ENCODE measurements around the gene RNF8. TPM values are rescaled to one million over a fixed set of nuclear protein-coding genes. Genes with fewer than 3 reads are reported as not detected.

Gene RNF8
- total RNA-seq, 1 donor from 2014 or later = 34.2 TPM

GRCh38 chr6:37347177-37347576 is 6.6 kb upstream of the RNF8 start:
- DNase-seq (ENCODE audit: low spot score, unreplicated experiment) = no peak
- Mint-ChIP-seq H3K9me3 (ENCODE audit: low read depth) (peaks cover 3% of the 10 kb centered on the region), H3K4me3 (ENCODE audit: low read depth) (no peak overlapping the region), H3K4me1 (ENCODE audit: low read depth) (no peaks in the 10 kb centered on the region), H3K36me3 (ENCODE audit: insufficient read depth) (no peaks in the 10 kb centered on the region), H3K27ac (no peak overlapping the region), H3K27me3 (peaks cover 8% of the 10 kb centered on the region)
- no peak for TF ChIP-seq CTCF (IDR thresholded peaks at IDR 0.05; ENCODE audit: unreplicated experiment)

- H3K36me3 Mint-ChIP-seq (ENCODE audit: insufficient read depth) = no peaks in the 10 kb centered on the region
- no peak for DNase-seq (ENCODE audit: low spot score, unreplicated experiment)
- no peaks in the 10 kb centered on the region for H3K4me1 Mint-ChIP-seq (ENCODE audit: low read depth)
- TF ChIP-seq CTCF (IDR thresholded peaks at IDR 0.05; ENCODE audit: unreplicated experiment) = no peak
- H3K4me3 Mint-ChIP-seq (ENCODE audit: low read depth) = no peak overlapping the region
- peaks cover 3% of the 10 kb centered on the region for H3K9me3 Mint-ChIP-seq (ENCODE audit: low read depth)
- H3K27me3 Mint-ChIP-seq = peaks cover 8% of the 10 kb centered on the region
- no peak overlapping the region for H3K27ac Mint-ChIP-seq
Observed at GRCh38 chr6:37347670-37348111, 6.1 kb upstream of the RNF8 start.

- H3K36me3 Mint-ChIP-seq (ENCODE audit: insufficient read depth) = no peaks in the 10 kb centered on the region
- H3K9me3 Mint-ChIP-seq (ENCODE audit: low read depth) = peaks cover 3% of the 10 kb centered on the region
- no peak overlapping the region for H3K27ac Mint-ChIP-seq
- no peak overlapping the region for H3K4me3 Mint-ChIP-seq (ENCODE audit: low read depth)
- no peak for TF ChIP-seq CTCF (IDR thresholded peaks at IDR 0.05; ENCODE audit: unreplicated experiment)
- H3K27me3 Mint-ChIP-seq = peaks cover 5% of the 10 kb centered on the region
- DNase-seq (ENCODE audit: low spot score, unreplicated experiment) = no peak
- peaks cover 13% of the 10 kb centered on the region for H3K4me1 Mint-ChIP-seq (ENCODE audit: low read depth)
Observed at GRCh38 chr6:37351027-37351426, 2.8 kb upstream of the RNF8 start.

- peaks cover 5% of the 10 kb centered on the region for H3K27me3 Mint-ChIP-seq
- H3K4me3 Mint-ChIP-seq (ENCODE audit: low read depth) = peak overlapping the region; percentile 37
- H3K9me3 Mint-ChIP-seq (ENCODE audit: low read depth) = no peaks in the 10 kb centered on the region
- no peak for DNase-seq (ENCODE audit: low spot score, unreplicated experiment)
- H3K4me1 Mint-ChIP-seq (ENCODE audit: low read depth) = peaks cover 14% of the 10 kb centered on the region
- no peak overlapping the region for H3K27ac Mint-ChIP-seq
- TF ChIP-seq CTCF (IDR thresholded peaks at IDR 0.05; ENCODE audit: unreplicated experiment) = no peak
- no peaks in the 10 kb centered on the region for H3K36me3 Mint-ChIP-seq (ENCODE audit: insufficient read depth)
Observed at GRCh38 chr6:37352384-37352783, 1.4 kb upstream of the RNF8 start.

GRCh38 chr6:37354526-37355384 is 972 bp downstream of the RNF8 start:
- TF ChIP-seq CTCF (IDR thresholded peaks at IDR 0.05; ENCODE audit: unreplicated experiment) = no peak
- Mint-ChIP-seq H3K27me3 (peaks cover 5% of the 10 kb centered on the region), H3K9me3 (ENCODE audit: low read depth) (no peaks in the 10 kb centered on the region), H3K27ac (peak overlapping the region; percentile 94), H3K36me3 (ENCODE audit: insufficient read depth) (no peaks in the 10 kb centered on the region), H3K4me1 (ENCODE audit: low read depth) (peaks cover 24% of the 10 kb centered on the region), H3K4me3 (ENCODE audit: low read depth) (peak overlapping the region; percentile 92)
- peak; percentile 18 for DNase-seq (ENCODE audit: low spot score, unreplicated experiment)
